ENCODE results near the gene RFFL.
"Not testable (repeated sequence)": the region's sequence is repeated elsewhere in the genome, so short reads cannot be mapped to it uniquely, and the experiment has no call there.

RFFL gene

DNA sequence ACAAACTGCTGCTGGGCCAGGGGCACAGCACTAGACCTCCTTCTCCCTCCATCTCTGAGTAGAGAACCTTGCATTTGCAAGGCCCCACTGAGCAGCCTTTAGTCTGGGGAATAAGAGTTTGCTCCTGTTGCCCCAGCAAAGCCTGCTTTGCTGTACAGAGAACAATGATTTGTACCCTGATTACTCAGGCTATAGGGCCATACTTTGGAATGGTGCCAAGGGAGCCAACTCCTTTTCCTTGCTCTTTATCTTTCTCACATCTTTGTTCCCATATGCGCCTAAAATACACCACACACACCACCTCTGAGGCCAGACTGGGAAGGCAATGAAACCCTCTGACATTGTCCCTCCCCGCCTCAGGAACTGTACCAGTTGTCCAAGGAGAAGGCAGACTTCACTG, 62.0 kb downstream of the RFFL start:
- H3K4me3 ChIP-seq (ENCODE audit: low read length) = no peak overlapping the region
- no peak for DNase-seq (ENCODE audit: low read depth)
- H3K36me3 ChIP-seq (ENCODE audit: control insufficient read depth, insufficient read depth, low read length, severe bottlenecking) = peaks cover 13% of the 10 kb centered on the region
- H3K4me1 ChIP-seq (ENCODE audit: control insufficient read depth, insufficient read depth, low read length) = peaks cover 8% of the 10 kb centered on the region
- H3K9me3 ChIP-seq (ENCODE audit: control insufficient read depth, low read length) = no peaks in the 10 kb centered on the region
- H3K9ac ChIP-seq (ENCODE audit: low read length) = no peak overlapping the region
- H3K27me3 ChIP-seq (replicated peaks; ENCODE audit: control insufficient read depth, insufficient read depth, low read length) = no peaks in the 10 kb centered on the region

DNA sequence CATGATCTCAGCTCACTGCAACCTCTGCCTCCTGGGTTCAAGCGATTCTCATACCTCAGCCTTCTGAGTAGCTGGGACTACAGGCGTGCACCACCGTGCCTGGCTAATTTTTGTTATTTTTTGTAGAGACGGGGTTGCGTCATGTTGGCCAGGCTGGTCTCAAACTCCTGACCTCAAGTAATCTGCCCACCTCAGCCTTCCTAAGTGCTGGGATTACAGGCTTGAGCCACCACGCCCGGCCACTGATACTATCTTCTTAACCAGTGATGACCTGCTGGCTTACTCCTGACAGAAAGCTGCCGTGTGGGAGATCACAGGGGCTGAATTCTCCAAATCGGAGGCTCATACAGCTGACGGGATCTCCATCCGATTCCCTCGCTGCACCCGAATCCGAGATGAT, 62.5 kb downstream of the RFFL start:
- H3K36me3 ChIP-seq (ENCODE audit: control insufficient read depth, insufficient read depth, low read length, severe bottlenecking) = peaks cover 19% of the 10 kb centered on the region
- not testable (repeated sequence) for H3K4me3 ChIP-seq (ENCODE audit: low read length); H3K9me3 ChIP-seq (ENCODE audit: control insufficient read depth, low read length); DNase-seq (ENCODE audit: low read depth); H3K9ac ChIP-seq (ENCODE audit: low read length); H3K4me1 ChIP-seq (ENCODE audit: control insufficient read depth, insufficient read depth, low read length); H3K27me3 ChIP-seq (replicated peaks; ENCODE audit: control insufficient read depth, insufficient read depth, low read length)

DNA sequence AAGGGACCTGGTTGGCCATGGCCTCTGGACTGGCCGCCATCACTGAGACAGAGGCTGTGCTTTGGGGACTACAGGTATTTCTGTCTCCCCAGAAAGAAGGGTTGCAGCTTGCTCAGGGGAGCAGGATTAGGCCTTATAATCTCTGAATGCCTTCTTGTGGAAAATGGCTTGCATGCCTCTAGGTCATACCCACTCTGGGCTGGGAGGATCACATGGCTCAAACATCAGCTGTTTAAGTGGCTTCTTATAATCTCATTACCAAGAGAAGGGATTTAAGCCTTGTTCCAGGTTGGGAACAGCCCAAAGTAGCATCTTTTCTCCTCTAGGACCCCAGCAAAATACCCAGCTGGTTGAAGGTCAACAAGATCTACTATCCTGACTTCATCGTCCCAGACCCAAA, 64.1 kb downstream of the RFFL start:
- Histone ChIP-seq H3K4me3 (ENCODE audit: low read length) (no peak overlapping the region), H3K36me3 (ENCODE audit: control insufficient read depth, insufficient read depth, low read length, severe bottlenecking) (peaks cover 33% of the 10 kb centered on the region), H3K9ac (ENCODE audit: low read length) (no peak overlapping the region), H3K27me3 (replicated peaks; ENCODE audit: control insufficient read depth, insufficient read depth, low read length) (no peaks in the 10 kb centered on the region), H3K9me3 (ENCODE audit: control insufficient read depth, low read length) (no peaks in the 10 kb centered on the region), H3K4me1 (ENCODE audit: control insufficient read depth, insufficient read depth, low read length) (peaks cover 8% of the 10 kb centered on the region)
- DNase-seq (ENCODE audit: low read depth) = no peak

DNA sequence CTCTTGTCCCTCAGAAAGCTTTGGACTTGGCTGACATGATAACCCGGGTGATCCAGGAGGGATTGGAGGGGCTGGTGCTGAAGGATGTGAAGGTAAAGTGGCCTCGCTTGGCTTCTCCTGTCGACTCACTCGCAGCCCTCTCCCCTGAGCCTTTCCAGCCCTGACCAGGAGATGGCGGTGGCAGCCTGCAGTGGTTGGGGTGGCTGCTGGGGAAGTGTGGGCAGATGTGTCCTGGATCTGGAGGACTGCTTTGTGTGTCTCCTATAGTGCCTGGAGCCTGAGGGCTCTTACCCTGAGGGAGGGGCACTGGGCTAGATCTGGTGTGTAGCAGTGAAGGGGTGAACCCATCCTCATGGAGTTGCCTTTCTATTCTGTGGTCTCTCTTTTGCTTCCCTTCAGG, 65.3 kb downstream of the RFFL start:
- H3K36me3 ChIP-seq (ENCODE audit: control insufficient read depth, insufficient read depth, low read length, severe bottlenecking) = peaks cover 40% of the 10 kb centered on the region

DNA sequence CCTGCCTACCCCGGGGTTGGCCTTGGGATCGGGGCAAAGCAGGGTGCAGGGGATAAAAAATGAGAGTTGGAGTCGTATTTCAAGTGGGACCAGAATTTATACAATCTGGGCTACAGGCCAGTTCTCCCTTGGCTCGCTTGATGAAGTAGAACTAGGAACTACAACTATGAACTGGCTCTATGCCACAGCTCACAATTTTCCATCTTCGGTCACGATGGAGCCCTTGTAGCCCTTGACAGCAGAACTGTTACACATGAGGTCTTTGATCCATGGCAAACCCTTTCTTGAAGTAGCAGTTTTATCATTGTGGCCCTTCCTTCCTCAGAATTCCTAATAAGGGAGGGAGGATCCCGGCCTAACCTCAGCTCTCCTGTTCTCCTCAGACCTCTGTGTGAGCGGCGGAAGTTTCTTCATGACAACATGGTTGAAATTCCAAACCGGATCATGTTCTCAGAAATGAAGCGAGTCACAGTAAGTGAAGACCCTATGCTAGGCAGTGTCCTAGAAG, 66.1 kb downstream of the RFFL start:
- Histone ChIP-seq H3K9ac (ENCODE audit: low read length) (no peak overlapping the region), H3K4me1 (ENCODE audit: control insufficient read depth, insufficient read depth, low read length) (peaks cover 8% of the 10 kb centered on the region), H3K27me3 (replicated peaks; ENCODE audit: control insufficient read depth, insufficient read depth, low read length) (no peaks in the 10 kb centered on the region), H3K9me3 (ENCODE audit: control insufficient read depth, low read length) (no peaks in the 10 kb centered on the region), H3K4me3 (ENCODE audit: low read length) (no peak overlapping the region), H3K36me3 (ENCODE audit: control insufficient read depth, insufficient read depth, low read length, severe bottlenecking) (peaks cover 46% of the 10 kb centered on the region)
- DNase-seq (ENCODE audit: low read depth) = peak; percentile 94

More for the DNA sequence above, 65.3 kb downstream of the RFFL start:
- no peak overlapping the region for H3K9ac ChIP-seq (ENCODE audit: low read length)
- no peak overlapping the region for H3K4me3 ChIP-seq (ENCODE audit: low read length)
- no peaks in the 10 kb centered on the region for H3K9me3 ChIP-seq (ENCODE audit: control insufficient read depth, low read length)
- peak; percentile 61 for DNase-seq (ENCODE audit: low read depth)
- H3K27me3 ChIP-seq (replicated peaks; ENCODE audit: control insufficient read depth, insufficient read depth, low read length) = no peaks in the 10 kb centered on the region
- H3K4me1 ChIP-seq (ENCODE audit: control insufficient read depth, insufficient read depth, low read length) = peaks cover 8% of the 10 kb centered on the region

DNA sequence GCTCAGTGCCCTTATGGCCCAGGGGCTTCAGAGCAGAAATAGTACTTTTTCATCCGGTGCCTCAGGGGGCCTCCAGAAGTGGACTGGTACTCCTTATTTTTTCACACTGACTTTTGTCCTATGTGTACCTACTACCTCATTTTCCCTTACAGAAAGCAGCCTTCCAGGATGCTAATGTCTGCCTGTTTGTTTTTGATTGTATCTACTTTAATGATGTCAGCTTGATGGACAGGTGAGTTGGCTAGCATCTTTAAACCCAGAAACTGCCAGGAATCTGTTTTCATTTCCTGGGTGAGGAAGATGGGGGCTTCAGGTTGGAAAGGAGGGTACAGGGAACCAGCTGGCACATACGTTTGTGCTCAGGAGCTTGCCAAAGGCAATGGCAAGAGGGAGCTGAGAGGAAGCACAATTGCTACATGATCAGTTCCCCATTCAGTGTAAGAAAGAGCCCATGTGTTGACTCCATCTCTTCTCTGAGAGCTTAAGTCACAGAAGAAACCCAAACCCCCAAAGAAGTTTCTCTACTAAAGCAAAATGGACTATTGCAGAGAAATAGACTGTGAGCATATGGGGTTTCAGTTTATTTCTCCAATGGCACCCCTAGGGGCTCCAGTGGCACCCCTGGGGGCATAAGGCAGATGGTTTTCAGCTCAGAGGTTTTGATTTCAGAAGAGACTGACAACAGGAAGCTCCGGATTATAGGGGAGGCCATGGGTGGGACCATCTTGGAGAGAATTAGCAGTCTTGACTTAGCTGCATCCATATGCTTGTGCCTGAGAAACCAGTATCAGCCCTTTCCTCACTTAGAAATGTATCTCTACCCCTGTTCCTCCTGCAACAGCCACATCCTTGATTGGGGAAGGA, 66.9 kb downstream of the RFFL start:
- no peaks in the 10 kb centered on the region for H3K9me3 ChIP-seq (ENCODE audit: control insufficient read depth, low read length)
- H3K36me3 ChIP-seq (ENCODE audit: control insufficient read depth, insufficient read depth, low read length, severe bottlenecking) = peaks cover 52% of the 10 kb centered on the region
- no peak for DNase-seq (ENCODE audit: low read depth)
- H3K4me3 ChIP-seq (ENCODE audit: low read length) = no peak overlapping the region
- H3K27me3 ChIP-seq (replicated peaks; ENCODE audit: control insufficient read depth, insufficient read depth, low read length) = no peaks in the 10 kb centered on the region
- H3K4me1 ChIP-seq (ENCODE audit: control insufficient read depth, insufficient read depth, low read length) = peaks cover 8% of the 10 kb centered on the region
- no peak overlapping the region for H3K9ac ChIP-seq (ENCODE audit: low read length)

DNA sequence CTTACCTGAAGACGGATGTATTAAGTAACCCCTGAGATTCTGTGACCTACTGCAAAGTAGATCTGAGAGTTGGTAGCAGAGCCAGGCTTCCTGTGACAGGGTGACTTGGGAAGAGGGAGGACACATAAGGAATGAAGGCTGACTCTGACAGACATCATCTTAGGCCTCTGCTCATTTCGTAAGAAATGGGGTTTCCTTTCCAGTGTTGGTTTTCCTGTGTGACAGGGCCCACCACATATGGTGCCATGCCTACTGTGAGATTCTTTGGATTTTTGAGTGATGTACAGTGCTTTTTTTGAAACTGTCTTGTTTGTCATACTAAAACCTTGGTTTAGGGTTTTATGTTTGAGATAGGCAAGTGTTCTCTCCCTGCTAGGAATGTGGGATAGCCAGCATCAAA, 70.5 kb downstream of the RFFL start:
- H3K9me3 ChIP-seq (ENCODE audit: control insufficient read depth, low read length) = no peaks in the 10 kb centered on the region
- no peak overlapping the region for H3K4me3 ChIP-seq (ENCODE audit: low read length)
- H3K9ac ChIP-seq (ENCODE audit: low read length) = no peak overlapping the region
- no peak for DNase-seq (ENCODE audit: low read depth)
- H3K4me1 ChIP-seq (ENCODE audit: control insufficient read depth, insufficient read depth, low read length) = peaks cover 8% of the 10 kb centered on the region
- peaks cover 61% of the 10 kb centered on the region for H3K36me3 ChIP-seq (ENCODE audit: control insufficient read depth, insufficient read depth, low read length, severe bottlenecking)
- H3K27me3 ChIP-seq (replicated peaks; ENCODE audit: control insufficient read depth, insufficient read depth, low read length) = no peaks in the 10 kb centered on the region

DNA sequence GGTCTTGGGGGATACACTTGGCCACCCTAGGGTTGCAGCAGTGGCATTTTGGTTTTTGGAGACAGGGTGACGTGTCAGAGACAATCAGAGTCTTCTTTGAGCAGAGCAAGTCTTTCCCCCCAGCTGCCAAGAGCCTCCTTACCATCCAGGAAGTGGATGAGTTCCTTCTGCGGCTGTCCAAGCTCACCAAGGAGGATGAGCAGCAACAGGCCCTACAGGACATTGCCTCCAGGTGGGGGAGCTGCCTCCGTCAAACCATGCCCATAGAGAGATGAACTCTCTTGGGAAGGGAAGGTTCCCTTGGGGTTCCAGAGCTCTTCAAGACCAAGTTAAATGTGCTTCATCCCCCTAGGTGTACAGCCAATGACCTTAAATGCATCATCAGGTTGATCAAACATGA, 71.9 kb downstream of the RFFL start:
- Histone ChIP-seq H3K9me3 (ENCODE audit: control insufficient read depth, low read length) (no peaks in the 10 kb centered on the region), H3K4me1 (ENCODE audit: control insufficient read depth, insufficient read depth, low read length) (no peaks in the 10 kb centered on the region), H3K9ac (ENCODE audit: low read length) (no peak overlapping the region), H3K27me3 (replicated peaks; ENCODE audit: control insufficient read depth, insufficient read depth, low read length) (no peaks in the 10 kb centered on the region), H3K4me3 (ENCODE audit: low read length) (no peak overlapping the region), H3K36me3 (ENCODE audit: control insufficient read depth, insufficient read depth, low read length, severe bottlenecking) (peaks cover 60% of the 10 kb centered on the region)
- DNase-seq (ENCODE audit: low read depth) = no peak

DNA sequence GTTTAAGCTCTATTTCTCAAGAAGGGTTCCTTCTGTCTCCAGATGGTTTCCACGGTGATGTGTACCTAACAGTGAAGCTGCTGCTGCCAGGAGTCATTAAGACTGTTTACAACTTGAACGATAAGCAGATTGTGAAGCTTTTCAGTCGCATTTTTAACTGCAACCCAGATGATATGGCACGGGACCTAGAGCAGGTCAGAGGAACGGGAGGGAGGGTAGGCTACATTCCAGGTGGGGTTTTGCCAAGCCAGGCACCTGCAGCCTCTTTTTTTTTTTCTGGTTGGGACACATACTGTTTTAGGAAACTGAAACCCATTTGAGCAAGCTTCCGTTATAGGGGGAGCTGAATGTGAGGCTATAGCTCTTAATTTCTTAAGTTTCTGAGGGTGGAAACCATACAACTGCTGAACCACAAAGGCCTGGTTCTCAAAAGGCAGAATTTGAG, 72.6 kb downstream of the RFFL start:
- Histone ChIP-seq H3K9me3 (ENCODE audit: control insufficient read depth, low read length) (no peaks in the 10 kb centered on the region), H3K27me3 (replicated peaks; ENCODE audit: control insufficient read depth, insufficient read depth, low read length) (no peaks in the 10 kb centered on the region), H3K9ac (ENCODE audit: low read length) (no peak overlapping the region), H3K4me3 (ENCODE audit: low read length) (no peak overlapping the region), H3K36me3 (ENCODE audit: control insufficient read depth, insufficient read depth, low read length, severe bottlenecking) (peaks cover 54% of the 10 kb centered on the region), H3K4me1 (ENCODE audit: control insufficient read depth, insufficient read depth, low read length) (no peaks in the 10 kb centered on the region)
- DNase-seq (ENCODE audit: low read depth) = peak; percentile 31

DNA sequence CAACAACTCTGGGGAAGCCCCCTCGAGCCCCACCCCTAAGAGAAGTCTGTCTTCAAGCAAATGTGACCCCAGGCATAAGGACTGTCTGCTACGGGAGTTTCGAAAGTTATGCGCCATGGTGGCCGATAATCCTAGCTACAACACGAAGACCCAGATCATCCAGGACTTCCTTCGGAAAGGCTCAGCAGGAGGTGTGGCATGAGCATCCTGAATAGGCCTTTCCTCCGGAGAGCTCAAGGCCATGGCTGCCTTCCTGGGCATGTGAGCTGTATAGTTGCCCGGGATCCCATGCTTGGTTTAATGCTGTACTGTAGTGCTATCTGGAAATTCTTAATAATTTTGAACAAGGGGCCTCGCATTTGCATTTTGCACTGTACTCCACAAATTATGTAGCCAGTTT, 74.0 kb downstream of the RFFL start:
- H3K9ac ChIP-seq (ENCODE audit: low read length) = no peak overlapping the region
- H3K36me3 ChIP-seq (ENCODE audit: control insufficient read depth, insufficient read depth, low read length, severe bottlenecking) = peaks cover 40% of the 10 kb centered on the region
- no peak overlapping the region for H3K4me3 ChIP-seq (ENCODE audit: low read length)
- H3K4me1 ChIP-seq (ENCODE audit: control insufficient read depth, insufficient read depth, low read length) = no peaks in the 10 kb centered on the region
- H3K27me3 ChIP-seq (replicated peaks; ENCODE audit: control insufficient read depth, insufficient read depth, low read length) = no peaks in the 10 kb centered on the region
- H3K9me3 ChIP-seq (ENCODE audit: control insufficient read depth, low read length) = no peaks in the 10 kb centered on the region
- DNase-seq (ENCODE audit: low read depth) = no peak

DNA sequence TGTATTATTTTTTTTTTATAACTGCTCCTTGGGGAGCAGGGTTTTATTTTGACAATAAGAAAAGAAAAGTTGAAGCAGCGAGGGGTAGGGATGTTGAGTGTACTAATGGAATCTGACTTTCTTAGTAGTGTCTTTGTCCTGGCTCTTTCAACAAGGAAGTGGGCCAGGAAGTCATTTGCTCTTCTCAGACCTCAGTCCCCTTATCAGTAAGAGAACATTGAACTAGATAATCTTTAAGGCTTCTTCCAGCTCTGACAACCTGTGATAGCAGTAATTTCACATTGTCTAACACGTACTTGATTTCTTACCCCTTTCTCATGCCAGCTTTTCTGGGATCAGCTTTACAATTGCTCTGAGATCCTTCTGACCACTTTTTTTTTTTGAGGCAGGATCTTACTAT, 74.9 kb downstream of the RFFL start:
- Histone ChIP-seq H3K4me3 (ENCODE audit: low read length) (no peak overlapping the region), H3K4me1 (ENCODE audit: control insufficient read depth, insufficient read depth, low read length) (no peaks in the 10 kb centered on the region), H3K9ac (ENCODE audit: low read length) (no peak overlapping the region), H3K27me3 (replicated peaks; ENCODE audit: control insufficient read depth, insufficient read depth, low read length) (no peaks in the 10 kb centered on the region), H3K36me3 (ENCODE audit: control insufficient read depth, insufficient read depth, low read length, severe bottlenecking) (peaks cover 32% of the 10 kb centered on the region), H3K9me3 (ENCODE audit: control insufficient read depth, low read length) (no peaks in the 10 kb centered on the region)
- no peak for DNase-seq (ENCODE audit: low read depth)
